HCT116 (cell line): ENCODE data around the gene ANKRD13D. TPM values are rescaled to one million over a fixed set of nuclear protein-coding genes. Genes with fewer than 3 reads are reported as not detected.

ENCODE experiments used
- ATAC-seq: fragments of 200-7000 bp; cut with Tn5 transposase; 2 replicates; pipeline ENCODE4 v1.9.1; 2020; ENCODE audit warnings: mild to moderate bottlenecking, moderate library complexity
- Bru-seq: library from RNA; stranded (reverse); fragments of 400-500 nt; gene quantifications from one replicate; lab custom pipeline; 2021; lab: Mats Ljungman, UMichigan
- BruChase-seq, 2 experiments: library from RNA; stranded (reverse); fragments of 400-500 nt; gene quantifications; one replicate each; lab custom pipeline; 2021; lab: Mats Ljungman, UMichigan
- BruUV-seq: library from RNA; stranded (reverse); fragments of 400-500 nt; replicated peaks from 2 replicates; lab custom pipeline; 2021; lab: Mats Ljungman, UMichigan
- CTCF ChIA-PET: fragments of 300-600 bp; sonication (Branson Sonifier 250); formaldehyde crosslinking; loops from one replicate; lab custom pipeline; 2021; ENCODE audit warnings: antibody characterized with exemption; lab: Charles Lee
- POLR2A ChIA-PET: fragments of 300-600, 350-600 bp; sonication (Branson Sonifier 250); formaldehyde crosslinking; loops from one replicate; lab custom pipeline; 2021; ENCODE audit warnings: antibody characterized with exemption; lab: Charles Lee
- RAD21 ChIA-PET, 2 experiments: fragments of 300-600 bp; sonication (Branson Sonifier 250); formaldehyde crosslinking; loops; one replicate each; lab custom pipeline; 2023; ENCODE audit warnings: low total read pairs in 2 of 2; ENCODE audit not compliant: uncharacterized antibody in 2 of 2, unreplicated experiment in 2 of 2, low non-redundant PET in 1 of 2; lab: Charles Lee
- DNase-seq: peaks from one replicate; pipeline ENCODE4 v3.0.0-alpha.2; 2010; ENCODE audit warnings: low read depth, low spot score
- H2AFZ ChIP-seq: fragments of 200-600 bp; shearing (Covaris generic), sonication (generic); 2 replicates; pipeline ENCODE4 v1.6.1; 2017; ENCODE audit warnings: low read depth, mixed run types, mixed read lengths, antibody characterized with exemption, low read length; ENCODE audit not compliant: poor library complexity, severe bottlenecking
- H3K27ac ChIP-seq: 2 replicates; pipeline ENCODE4 v1.5.1; 2012; ENCODE audit warnings: low read depth, low read length
- H3K27me3 ChIP-seq: fragments of 200-600 bp; sonication (generic); 2 replicates; pipeline ENCODE4 v1.6.1; 2016; ENCODE audit warnings: mixed run types, low read length, mixed read lengths; ENCODE audit not compliant: insufficient read depth
- H3K36me3 ChIP-seq, 2 experiments: fragments of 200-500 bp in 1 of 2; fragments of 200-600 bp in 1 of 2; sonication (Bioruptor generic) in 1 of 2; sonication (generic) in 1 of 2; 2 replicates each; pipeline versions ENCODE4 v1.5.1 to v1.6.1; 2014 to 2016; ENCODE audit warnings: low read length in 2 of 2, inconsistent platforms in 1 of 2, mixed read lengths in 1 of 2, mixed run types in 1 of 2; ENCODE audit not compliant: insufficient read depth in 2 of 2, control insufficient read depth in 1 of 2
- H3K4me1 ChIP-seq, 2 experiments: fragments of 200-600 bp in 1 of 2; sonication (generic) in 1 of 2; 2 replicates each; pipeline versions ENCODE4 v1.5.1 to v1.6.1; 2012 to 2017; ENCODE audit warnings: low read length in 2 of 2, inconsistent platforms in 1 of 2, mild to moderate bottlenecking in 1 of 2, mixed read lengths in 1 of 2, mixed run types in 1 of 2, moderate library complexity in 1 of 2; ENCODE audit not compliant: insufficient read depth in 2 of 2, control insufficient read depth in 1 of 2
- H3K4me2 ChIP-seq: fragments of 200-600 bp; sonication (generic); 2 replicates; pipeline ENCODE4 v1.6.1; 2017; ENCODE audit warnings: mixed run types, low read length, mixed read lengths
- H3K4me3 ChIP-seq, 2 experiments: fragments of 200-600 bp in 1 of 2; sonication (generic) in 1 of 2; replicated peaks in 1 of 2; 2 replicates each; pipeline ENCODE4 v1.5.1; 2011 to 2016; ENCODE audit warnings: low read length in 2 of 2, control low read depth in 1 of 2, low read depth in 1 of 2, mild to moderate bottlenecking in 1 of 2, mixed read lengths in 1 of 2, mixed run types in 1 of 2
- H3K79me2 ChIP-seq: fragments of 200-600 bp; sonication (generic); 2 replicates; pipeline ENCODE4 v1.6.1; 2017; ENCODE audit warnings: mild to moderate bottlenecking, mixed run types, low read length, moderate library complexity, mixed read lengths; ENCODE audit not compliant: insufficient read depth
- H3K9ac ChIP-seq: fragments of 200-600 bp; sonication (generic); 2 replicates; pipeline ENCODE4 v1.6.1; 2016; ENCODE audit warnings: low read length, mixed read lengths
- H3K9me2 ChIP-seq: fragments of 200-600 bp; sonication (generic), shearing (Covaris generic); 2 replicates; pipeline ENCODE4 v1.6.1; 2017; ENCODE audit warnings: mixed run types, mild to moderate bottlenecking, moderate library complexity; ENCODE audit not compliant: insufficient read depth
- H3K9me3 ChIP-seq, 2 experiments: fragments of 200-500 bp in 1 of 2; fragments of 200-600 bp in 1 of 2; sonication (Bioruptor generic) in 1 of 2; sonication (generic) in 1 of 2; 2 replicates each; pipeline ENCODE4 v1.6.1; 2014 to 2017; ENCODE audit warnings: low read length in 2 of 2, mixed read lengths in 2 of 2, inconsistent platforms in 1 of 2, low read depth in 1 of 2, mild to moderate bottlenecking in 1 of 2, mixed run types in 1 of 2, moderate library complexity in 1 of 2; ENCODE audit not compliant: control insufficient read depth in 1 of 2, insufficient read depth in 1 of 2
- H4K20me1 ChIP-seq: fragments of 200-600 bp; sonication (generic), shearing (Covaris generic); 2 replicates; pipeline ENCODE4 v1.6.1; 2017; ENCODE audit warnings: mixed run types, mild to moderate bottlenecking, moderate library complexity; ENCODE audit not compliant: insufficient read depth
- ATF3 ChIP-seq: IDR thresholded peaks from 2 replicates; pipeline ENCODE4 v1.6.1; 2012
- CBX3 ChIP-seq: IDR thresholded peaks from 2 replicates; pipeline ENCODE4 v1.6.1; 2012; ENCODE audit warnings: low read depth
- CEBPB ChIP-seq: IDR thresholded peaks from 2 replicates; pipeline ENCODE4 v1.6.1; 2012; ENCODE audit warnings: low read depth
- EGR1 ChIP-seq: IDR thresholded peaks from 2 replicates; pipeline ENCODE4 v1.6.1; 2012; ENCODE audit warnings: low read depth
- ELF1 ChIP-seq: IDR thresholded peaks from 2 replicates; pipeline ENCODE4 v1.6.1; 2012; ENCODE audit warnings: low read depth, borderline replicate concordance
- EZH2 ChIP-seq: fragments of 200-600 bp; sonication (generic); IDR thresholded peaks from 2 replicates; pipeline ENCODE4 v1.6.1; 2017; ENCODE audit warnings: antibody characterized with exemption, mixed run types
- EZH2phosphoT487 ChIP-seq: fragments of 200-600 bp; IDR thresholded peaks from 2 replicates; pipeline ENCODE4 v1.6.1; 2018; ENCODE audit warnings: antibody characterized with exemption, borderline replicate concordance
- POLR2AphosphoS5 ChIP-seq: IDR thresholded peaks from 2 replicates; pipeline ENCODE4 v1.6.1; 2011; ENCODE audit warnings: mild to moderate bottlenecking, low read depth, low read length, moderate library complexity
- SIN3A ChIP-seq: IDR thresholded peaks from 2 replicates; pipeline ENCODE4 v1.6.1; 2012; ENCODE audit warnings: low read depth
- SP1 ChIP-seq: IDR thresholded peaks from 2 replicates; pipeline ENCODE4 v1.6.1; 2012; ENCODE audit warnings: low read depth
- SRF ChIP-seq: IDR thresholded peaks from 2 replicates; pipeline ENCODE4 v1.6.1; 2012; ENCODE audit warnings: low read depth
- TCF7L2 ChIP-seq: IDR thresholded peaks from 2 replicates; pipeline ENCODE4 v1.7.0; 2011; ENCODE audit warnings: borderline replicate concordance, inconsistent platforms; ENCODE audit not compliant: insufficient read depth, insufficient read length; ENCODE audit errors: extremely low read depth
- YY1 ChIP-seq: IDR thresholded peaks from 2 replicates; pipeline ENCODE4 v1.6.1; 2011; ENCODE audit warnings: low read length, low read depth, moderate library complexity, mild to moderate bottlenecking; ENCODE audit not compliant: insufficient replicate concordance; ENCODE audit errors: extremely low read depth
- ZBTB33 ChIP-seq: IDR thresholded peaks from 2 replicates; pipeline ENCODE4 v1.6.1; 2011; ENCODE audit warnings: mild to moderate bottlenecking, low read length, moderate library complexity; ENCODE audit not compliant: insufficient replicate concordance; ENCODE audit errors: extremely low read depth
- ZNF274 ChIP-seq: fragments of 200-500 bp; sonication (Bioruptor generic); IDR thresholded peaks from 2 replicates; pipeline ENCODE4 v1.6.1; 2014; ENCODE audit warnings: mild to moderate bottlenecking, low read depth, low read length, inconsistent platforms
- intact Hi-C: fragments of 100-400 bp; cut with micrococcal nuclease; formaldehyde crosslinking; loops from 2 replicates; pipeline ENCODE4 v1.10.0; 2022
- long read RNA-seq: library from polyadenylated mRNA; unstranded; transcript quantifications from one replicate; pipeline ENCODE4 v2.0.0, GENCODE V29; 2021; ENCODE audit not compliant: unreplicated experiment
- polyA plus RNA-seq: library from polyadenylated mRNA; unstranded; fragments of >200 nt; gene quantifications from 2 replicates; pipeline ENCODE4 v1.2.1, GENCODE V29; 2012; ENCODE audit warnings: missing spikeins
- total RNA-seq: library from RNA; stranded (reverse); gene quantifications from one replicate; pipeline ENCODE4 v1.2.1, GENCODE V29; 2021; ENCODE audit not compliant: unreplicated experiment
- TF ChIP-seq, protein P1 (sequence below), 3 experiments: fragments of 200-600 bp in 1 of 3; sonication (generic) in 1 of 3; IDR thresholded peaks in 2 of 3; conservative IDR thresholded peaks in 1 of 3; 2 replicates each; pipeline ENCODE4 v1.5.1; 2012 to 2017; ENCODE audit warnings: low read depth in 2 of 3, low read length in 2 of 3, antibody characterized with exemption in 1 of 3, borderline replicate concordance in 1 of 3, control low read depth in 1 of 3, mild to moderate bottlenecking in 1 of 3, mixed read lengths in 1 of 3, mixed run types in 1 of 3, moderate library complexity in 1 of 3; ENCODE audit not compliant: insufficient read depth in 1 of 3

ANKRD13D gene
- total RNA-seq (61.1 TPM), Bru-seq, nascent RNA (percentile 77 among the genes with signal in this experiment), BruChase-seq, experiment 1, labeled RNA remaining after a 6-hour chase (percentile 95 among the genes with signal in this experiment), BruChase-seq, experiment 2, labeled RNA remaining after a 2-hour chase (percentile 97 among the genes with signal in this experiment)
- 31.8 and 36.8 TPM in 2 replicates for polyA plus RNA-seq
- long read RNA-seq, transcript ANKRD13D-202 (15 exons, 2,881 nt): major isoform, 9 of 39 reads
- long read RNA-seq, partial matches to known transcripts: 18 of 39 reads
- long read RNA-seq, other reads (novel, unspliced or antisense): 8 of 39 reads

DNA sequence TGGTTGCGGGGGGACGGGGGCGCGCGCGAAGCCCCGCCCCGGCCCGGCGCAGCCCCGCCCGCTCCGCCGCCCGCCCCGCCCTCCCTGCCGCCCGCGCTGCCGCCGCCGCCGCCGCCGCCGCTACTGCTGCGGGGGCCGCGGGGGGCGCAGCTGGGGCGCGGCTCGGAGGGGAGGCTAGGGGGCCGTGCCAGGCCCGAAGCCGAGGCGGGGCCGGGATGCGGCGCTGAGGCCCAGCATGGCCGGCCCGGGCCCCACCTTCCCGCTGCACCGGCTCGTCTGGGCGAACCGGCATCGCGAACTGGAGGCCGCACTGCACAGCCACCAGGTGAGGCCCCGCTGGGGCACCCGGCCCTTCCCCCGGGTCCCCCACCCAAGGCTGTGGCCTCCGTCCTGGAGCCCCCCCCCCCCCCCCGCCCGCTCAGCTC lies at the start of gene ANKRD13D:
Gene ANKRD13D (plus strand): TSS at position 78 of the 425 bp plus-strand sequence. CDS start 158 bp downstream, at position 236.
- intact Hi-C loops: no loop called here
- POLR2A ChIA-PET: interaction anchor here (0.6 to 2.1 kb wide), 2 partner anchors 14 to 27 kb away, joined by 3 to 11 read pairs; partner anchors contain the start of gene SSH3

More for the DNA sequence above, at the start of gene ANKRD13D:
- ATAC-seq: peak; percentile 58
- no peak within 1 kb of the TSS for H2AFZ ChIP-seq
- peak within 1 kb of the TSS; percentile 98 for H3K4me2 ChIP-seq
- RAD21 ChIA-PET: no interaction called here
- no peaks in the 10 kb centered on the region for H3K9me2 ChIP-seq
- H3K4me3 ChIP-seq: peak within 1 kb of the TSS; percentile 79 to 91
- H3K9ac ChIP-seq: peak within 1 kb of the TSS; percentile 93
- no peaks in the 10 kb centered on the region for H4K20me1 ChIP-seq
- peaks cover 13 to 29% of the 10 kb centered on the region in 2 experiments for H3K4me1 ChIP-seq
- H3K9me3 ChIP-seq: no peaks in the 10 kb centered on the region
- no peak for DNase-seq
- no TSS peak for BruUV-seq
- CTCF ChIA-PET: interaction anchor here (1.2 to 1.6 kb wide), 3 partner anchors 14 to 62 kb away, joined by 4 to 5 read pairs (median 5); partner anchors contain the start of gene SSH3
- TF ChIP-seq EGR1 (no peak), ZNF274 (no peak), EZH2phosphoT487 (no peak), POLR2AphosphoS5 (no peak), TCF7L2 (no peak), SRF (no peak), ATF3 (no peak), CEBPB (no peak), ELF1 (no peak), SP1 (no peak), EZH2 (no peak), ZBTB33 (no peak), YY1 (no peak), SIN3A (no peak), CBX3 (no peak)
- TF ChIP-seq, protein P1, sequence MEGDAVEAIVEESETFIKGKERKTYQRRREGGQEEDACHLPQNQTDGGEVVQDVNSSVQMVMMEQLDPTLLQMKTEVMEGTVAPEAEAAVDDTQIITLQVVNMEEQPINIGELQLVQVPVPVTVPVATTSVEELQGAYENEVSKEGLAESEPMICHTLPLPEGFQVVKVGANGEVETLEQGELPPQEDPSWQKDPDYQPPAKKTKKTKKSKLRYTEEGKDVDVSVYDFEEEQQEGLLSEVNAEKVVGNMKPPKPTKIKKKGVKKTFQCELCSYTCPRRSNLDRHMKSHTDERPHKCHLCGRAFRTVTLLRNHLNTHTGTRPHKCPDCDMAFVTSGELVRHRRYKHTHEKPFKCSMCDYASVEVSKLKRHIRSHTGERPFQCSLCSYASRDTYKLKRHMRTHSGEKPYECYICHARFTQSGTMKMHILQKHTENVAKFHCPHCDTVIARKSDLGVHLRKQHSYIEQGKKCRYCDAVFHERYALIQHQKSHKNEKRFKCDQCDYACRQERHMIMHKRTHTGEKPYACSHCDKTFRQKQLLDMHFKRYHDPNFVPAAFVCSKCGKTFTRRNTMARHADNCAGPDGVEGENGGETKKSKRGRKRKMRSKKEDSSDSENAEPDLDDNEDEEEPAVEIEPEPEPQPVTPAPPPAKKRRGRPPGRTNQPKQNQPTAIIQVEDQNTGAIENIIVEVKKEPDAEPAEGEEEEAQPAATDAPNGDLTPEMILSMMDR (IDR thresholded peaks at IDR 0.05 in 2 of 3, conservative IDR thresholded peaks at IDR 0.05 in 1 of 3; ENCODE audit: borderline replicate concordance in 1 of 3, insufficient read depth in 1 of 3, low read depth in 2 of 3, low read length in 2 of 3): no peak
- H3K27me3 ChIP-seq: no peaks in the 10 kb centered on the region
- peaks cover 34% of the 10 kb centered on the region; the same call in 1 of the 2 replicates for H3K79me2 ChIP-seq
- peaks cover 9 to 38% of the 10 kb centered on the region in 2 experiments; a peak in 2 of 4 replicates for H3K36me3 ChIP-seq
- peak within 1 kb of the TSS; percentile 100 for H3K27ac ChIP-seq
